ENCODE data around the gene SLC37A4. TPM values are rescaled to one million over a fixed set of nuclear protein-coding genes. Genes with fewer than 3 reads are reported as not detected.
A peak's percentile ranks its signal among the peaks of the same experiment; 100 is the strongest.
"Not testable (repeated sequence)": the region's sequence is repeated elsewhere in the genome, so short reads cannot be mapped to it uniquely, and the experiment has no call there.

Gene SLC37A4
- total RNA-seq, 2 experiments from 2014 or later: 28.3 to 30.3 TPM

GRCh38 chr11:119055901-119056300 is 25.2 kb upstream of the SLC37A4 start:
- H3K4me3 Mint-ChIP-seq: peak overlapping the region; percentile 98
- peak overlapping the region; percentile 71 for H3K27ac Mint-ChIP-seq
- H3K4me1 Mint-ChIP-seq (ENCODE audit: low read depth): peaks cover 59% of the 10 kb centered on the region
- no peak for DNase-seq
- H3K9me3 Mint-ChIP-seq: no peaks in the 10 kb centered on the region
- no peaks in the 10 kb centered on the region for H3K27me3 Mint-ChIP-seq (ENCODE audit: low read depth)
- CTCF ChIA-PET: interaction anchor here (0.6 to 1.7 kb wide), 11 partner anchors 9 to 366 kb away, joined by 3 to 13 read pairs (median 3); partner anchors contain the start of gene VPS11
- intact Hi-C loops (cut with micrococcal nuclease): loop anchor here (2.0 kb wide), 5 partner anchors 39 to 267 kb away; partner anchors contain the start of genes CBL and HINFP
- H3K36me3 Mint-ChIP-seq (ENCODE audit: low read depth): peaks cover 38% of the 10 kb centered on the region

DNA sequence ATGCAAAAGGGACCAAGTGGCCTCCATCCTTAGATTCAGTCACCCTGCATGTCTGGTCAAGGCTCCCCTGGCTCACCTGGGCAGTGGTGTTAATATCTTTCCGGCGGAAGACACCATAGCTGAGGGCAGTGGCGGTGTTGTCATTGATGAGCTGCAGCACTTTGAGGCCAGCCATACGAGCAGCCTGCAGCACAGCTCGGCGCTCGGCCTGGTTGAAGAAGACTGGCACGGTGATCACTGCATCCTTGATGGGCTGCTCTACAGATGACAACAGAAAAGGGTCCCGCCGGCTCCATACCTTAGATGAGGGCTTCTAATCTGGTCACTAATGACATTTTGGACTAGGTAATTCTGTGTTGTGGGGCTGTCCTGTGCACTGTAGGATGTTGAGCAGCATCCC is 23.7 kb upstream of the SLC37A4 start:
- peaks cover 46% of the 10 kb centered on the region for H3K36me3 Mint-ChIP-seq (ENCODE audit: low read depth)
- CTCF ChIA-PET: interaction anchor here (0.6 to 1.4 kb wide), 2 partner anchors 45 to 621 kb away, joined by 3 read pairs; no protein-coding TSS in a partner anchor
- no peaks in the 10 kb centered on the region for H3K9me3 Mint-ChIP-seq
- peak overlapping the region; percentile 24 for H3K27ac Mint-ChIP-seq
- peak overlapping the region; percentile 41 for H3K4me3 Mint-ChIP-seq
- intact Hi-C loops (cut with micrococcal nuclease): no loop called here
- no peak for DNase-seq
- no peaks in the 10 kb centered on the region for H3K27me3 Mint-ChIP-seq (ENCODE audit: low read depth)
- peaks cover 59% of the 10 kb centered on the region for H3K4me1 Mint-ChIP-seq (ENCODE audit: low read depth)

- peak overlapping the region; percentile 54 for H3K27ac Mint-ChIP-seq
- peaks cover 58% of the 10 kb centered on the region for H3K36me3 Mint-ChIP-seq (ENCODE audit: low read depth)
- DNase-seq: no peak
- peaks cover 46% of the 10 kb centered on the region for H3K4me1 Mint-ChIP-seq (ENCODE audit: low read depth)
- H3K9me3 Mint-ChIP-seq: no peaks in the 10 kb centered on the region
- H3K27me3 Mint-ChIP-seq (ENCODE audit: low read depth): no peaks in the 10 kb centered on the region
- H3K4me3 Mint-ChIP-seq: no peak overlapping the region
- CTCF ChIA-PET: no interaction called here
- intact Hi-C loops (cut with micrococcal nuclease): no loop called here
Measured at GRCh38 chr11:119052163-119052814, 21.6 kb upstream of the SLC37A4 start.

DNA sequence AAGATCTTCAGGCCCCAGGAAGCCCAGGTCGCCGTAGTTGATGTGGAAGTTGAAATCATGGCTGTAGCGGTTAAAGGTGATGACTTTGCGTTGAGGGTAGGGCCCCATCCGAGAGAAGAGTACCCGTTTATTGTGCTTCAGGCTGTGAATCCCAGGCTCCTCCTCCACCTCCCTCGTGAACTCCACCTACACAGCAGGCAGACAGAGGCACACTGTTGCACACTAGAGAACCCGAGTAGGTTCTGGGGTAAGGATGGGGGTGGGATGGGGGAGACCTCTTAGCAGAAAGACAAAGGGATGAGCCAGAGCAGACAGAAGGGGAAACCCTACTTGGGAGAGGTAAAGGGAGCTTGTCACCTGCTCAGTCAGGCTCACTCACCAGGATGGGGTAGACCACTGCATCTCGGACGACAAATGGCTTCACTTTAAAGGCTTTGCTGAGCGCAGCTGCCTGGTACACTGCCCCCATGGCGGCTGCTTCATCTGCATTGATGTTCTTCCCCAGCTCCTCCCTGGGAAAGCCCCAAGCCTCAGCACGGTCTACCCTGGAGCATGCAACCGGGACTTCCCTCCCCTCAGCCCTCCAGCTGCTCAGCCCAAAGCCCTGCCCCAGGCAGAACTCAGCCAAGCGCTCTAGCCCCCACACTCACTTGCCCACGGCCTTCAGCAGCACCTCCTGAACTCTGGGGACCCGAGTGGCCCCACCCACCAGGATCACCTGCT is 20.9 kb upstream of the SLC37A4 start:
- intact Hi-C loops (cut with micrococcal nuclease): no loop called here
- H3K4me1 Mint-ChIP-seq (ENCODE audit: low read depth): peaks cover 45% of the 10 kb centered on the region
- CTCF ChIA-PET: no interaction called here
- H3K4me3 Mint-ChIP-seq: no peak overlapping the region
- H3K36me3 Mint-ChIP-seq (ENCODE audit: low read depth): peaks cover 63% of the 10 kb centered on the region
- peak; percentile 40 for DNase-seq
- no peaks in the 10 kb centered on the region for H3K27me3 Mint-ChIP-seq (ENCODE audit: low read depth)
- peak overlapping the region; percentile 54 for H3K27ac Mint-ChIP-seq
- H3K9me3 Mint-ChIP-seq: no peaks in the 10 kb centered on the region

DNA sequence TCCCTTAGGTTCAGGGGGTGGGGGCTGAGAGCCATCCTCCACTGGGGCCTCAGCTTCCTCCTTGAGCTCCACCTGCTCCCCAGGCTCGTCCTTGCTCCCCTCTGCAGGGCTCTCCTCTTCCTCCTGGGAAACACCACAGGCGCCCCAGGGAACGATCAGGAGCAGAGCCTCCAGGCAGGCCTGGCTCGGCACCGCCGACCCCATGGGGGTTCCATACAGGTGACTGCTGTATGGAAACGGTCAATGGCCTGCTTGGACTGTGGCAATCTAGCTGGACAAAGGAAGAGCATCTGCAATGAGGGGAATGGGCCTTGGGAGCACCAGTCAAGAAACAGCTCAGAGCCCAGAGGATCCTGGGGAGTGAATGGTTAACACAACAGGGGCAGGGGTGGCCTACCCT is 18.4 kb upstream of the SLC37A4 start:
- intact Hi-C loops (cut with micrococcal nuclease): no loop called here
- Mint-ChIP-seq H3K4me1 (ENCODE audit: low read depth) (peaks cover 25% of the 10 kb centered on the region), H3K4me3 (no peak overlapping the region), H3K27me3 (ENCODE audit: low read depth) (no peaks in the 10 kb centered on the region), H3K9me3 (no peaks in the 10 kb centered on the region), H3K27ac (no peak overlapping the region), H3K36me3 (ENCODE audit: low read depth) (peaks cover 68% of the 10 kb centered on the region)
- CTCF ChIA-PET: no interaction called here
- DNase-seq: no peak

DNA sequence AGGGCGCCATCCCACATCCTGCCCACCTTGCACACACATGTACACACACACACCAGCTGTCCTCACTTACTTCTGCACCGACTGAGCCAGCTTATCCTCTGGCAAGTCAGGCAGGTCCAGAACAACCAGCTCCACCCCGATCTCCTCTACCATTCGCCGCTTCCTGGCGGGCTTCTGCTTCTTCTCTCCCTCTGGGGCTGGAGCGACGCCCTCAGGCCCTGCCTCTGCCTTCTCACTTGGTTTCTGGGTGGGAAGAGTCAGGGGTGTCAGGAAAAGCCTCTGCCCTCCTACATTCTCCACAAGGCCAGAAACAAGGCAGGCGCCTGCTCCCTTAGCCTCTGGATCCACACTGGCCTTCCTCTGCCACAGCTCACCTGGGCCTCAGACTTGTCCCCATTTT is 18.0 kb upstream of the SLC37A4 start:
- no peaks in the 10 kb centered on the region for H3K27me3 Mint-ChIP-seq (ENCODE audit: low read depth)
- H3K4me1 Mint-ChIP-seq (ENCODE audit: low read depth): peaks cover 22% of the 10 kb centered on the region
- H3K9me3 Mint-ChIP-seq: no peaks in the 10 kb centered on the region
- H3K4me3 Mint-ChIP-seq: no peak overlapping the region
- no peak for DNase-seq
- intact Hi-C loops (cut with micrococcal nuclease): no loop called here
- no peak overlapping the region for H3K27ac Mint-ChIP-seq
- CTCF ChIA-PET: no interaction called here
- H3K36me3 Mint-ChIP-seq (ENCODE audit: low read depth): peaks cover 64% of the 10 kb centered on the region

GRCh38 chr11:119047205-119047604 is 16.5 kb upstream of the SLC37A4 start:
- Mint-ChIP-seq H3K9me3 (no peaks in the 10 kb centered on the region), H3K4me1 (ENCODE audit: low read depth) (peaks cover 12% of the 10 kb centered on the region), H3K27ac (no peak overlapping the region), H3K4me3 (no peak overlapping the region), H3K36me3 (ENCODE audit: low read depth) (peaks cover 53% of the 10 kb centered on the region), H3K27me3 (ENCODE audit: low read depth) (no peaks in the 10 kb centered on the region)
- CTCF ChIA-PET: interaction anchor here (1.0 kb wide), 1 partner anchor 8 kb away, joined by 3 read pairs; no protein-coding TSS in a partner anchor
- intact Hi-C loops (cut with micrococcal nuclease): no loop called here
- DNase-seq: no peak

- intact Hi-C loops (cut with micrococcal nuclease): no loop called here
- no peak for DNase-seq
- CTCF ChIA-PET: no interaction called here
- no peak overlapping the region for H3K27ac Mint-ChIP-seq
- peaks cover 10% of the 10 kb centered on the region for H3K4me1 Mint-ChIP-seq (ENCODE audit: low read depth)
- H3K36me3 Mint-ChIP-seq (ENCODE audit: low read depth): peaks cover 47% of the 10 kb centered on the region
- H3K27me3 Mint-ChIP-seq (ENCODE audit: low read depth): no peaks in the 10 kb centered on the region
- no peaks in the 10 kb centered on the region for H3K9me3 Mint-ChIP-seq
- H3K4me3 Mint-ChIP-seq: no peak overlapping the region
Measured at GRCh38 chr11:119046489-119046888, 15.8 kb upstream of the SLC37A4 start.

- peaks cover 36% of the 10 kb centered on the region for H3K36me3 Mint-ChIP-seq (ENCODE audit: low read depth)
- CTCF ChIA-PET: interaction anchor here (1.6 kb wide), 1 partner anchor 9 kb away, joined by 6 read pairs; no protein-coding TSS in a partner anchor
- intact Hi-C loops (cut with micrococcal nuclease): no loop called here
Measured at GRCh38 chr11:119044708-119045107, 14.0 kb upstream of the SLC37A4 start.

DNA sequence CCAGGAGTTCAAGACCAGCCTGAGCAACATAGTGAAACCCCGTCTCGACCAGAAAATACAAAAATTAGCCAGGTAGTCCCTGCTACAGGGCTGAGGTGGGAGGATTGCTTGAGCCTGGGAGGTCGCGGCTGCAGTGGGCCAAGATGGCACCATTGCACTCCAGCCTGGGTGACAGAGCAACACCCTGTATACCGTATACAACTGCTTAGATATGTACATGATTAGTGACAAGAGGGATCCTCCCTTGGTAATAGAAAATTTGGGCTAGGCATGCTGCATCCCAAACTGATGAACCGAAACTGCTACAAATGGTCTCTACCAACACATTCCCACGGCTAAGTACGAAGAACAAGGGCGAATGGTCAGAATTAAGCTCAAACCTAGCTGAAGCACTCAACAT is 12.2 kb upstream of the SLC37A4 start:
- Mint-ChIP-seq H3K4me1 (ENCODE audit: low read depth) (peaks cover 9% of the 10 kb centered on the region), H3K27me3 (ENCODE audit: low read depth) (no peaks in the 10 kb centered on the region), H3K27ac (no peak overlapping the region), H3K36me3 (ENCODE audit: low read depth) (peaks cover 23% of the 10 kb centered on the region), H3K9me3 (no peaks in the 10 kb centered on the region), H3K4me3 (no peak overlapping the region)
- DNase-seq: no peak
- intact Hi-C loops (cut with micrococcal nuclease): no loop called here
- CTCF ChIA-PET: interaction anchor here (0.7 kb wide), 1 partner anchor 48 kb away, joined by 3 read pairs; no protein-coding TSS in a partner anchor

More at GRCh38 chr11:119044708-119045107, 14.0 kb upstream of the SLC37A4 start:
- H3K4me3 Mint-ChIP-seq: no peak overlapping the region
- no peak for DNase-seq
- no peaks in the 10 kb centered on the region for H3K9me3 Mint-ChIP-seq
- H3K27me3 Mint-ChIP-seq (ENCODE audit: low read depth): no peaks in the 10 kb centered on the region
- no peak overlapping the region for H3K27ac Mint-ChIP-seq
- peaks cover 9% of the 10 kb centered on the region for H3K4me1 Mint-ChIP-seq (ENCODE audit: low read depth)

- DNase-seq: no peak
- H3K27ac Mint-ChIP-seq: peak overlapping the region; percentile 56
- H3K4me3 Mint-ChIP-seq: no peak overlapping the region
- CTCF ChIA-PET: interaction anchor here (0.5 to 1.5 kb wide), 4 partner anchors 15 to 282 kb away, joined by 3 to 5 read pairs (median 4); partner anchors contain the start of gene HYOU1
- peaks cover 18% of the 10 kb centered on the region for H3K36me3 Mint-ChIP-seq (ENCODE audit: low read depth)
- no peaks in the 10 kb centered on the region for H3K27me3 Mint-ChIP-seq (ENCODE audit: low read depth)
- no peaks in the 10 kb centered on the region for H3K9me3 Mint-ChIP-seq
- peaks cover 9% of the 10 kb centered on the region for H3K4me1 Mint-ChIP-seq (ENCODE audit: low read depth)
- intact Hi-C loops (cut with micrococcal nuclease): no loop called here
Measured at GRCh38 chr11:119041821-119042514, 11.3 kb upstream of the SLC37A4 start.

- H3K9me3 Mint-ChIP-seq; H3K27me3 Mint-ChIP-seq (ENCODE audit: low read depth); H3K4me3 Mint-ChIP-seq; H3K4me1 Mint-ChIP-seq (ENCODE audit: low read depth); CTCF ChIA-PET; intact Hi-C loops (cut with micrococcal nuclease); DNase-seq; H3K27ac Mint-ChIP-seq; H3K36me3 Mint-ChIP-seq (ENCODE audit: low read depth): not testable (repeated sequence)
Measured at GRCh38 chr11:119039471-119039870, 8.8 kb upstream of the SLC37A4 start.

All from activated naive CD4-positive, alpha-beta T cell treated with anti-CD3 and anti-CD28 coated beads for 36 hours (primary cell).